Stimulated activated CD4-positive, alpha-beta T cell treated with anti-CD3 and anti-CD28 coated beads, Interleukin-12 subunit alpha, Interleukin-12 subunit beta, amount 100 ng/mL, for 24 hours (primary cell): ENCODE results near the gene ERP29.
"Not testable (repeated sequence)": the region's sequence is repeated elsewhere in the genome, so short reads cannot be mapped to it uniquely, and the experiment has no call there.

Experiments
- DNase-seq, 2 experiments: peaks; one replicate each; pipeline ENCODE4 v3.0.0-alpha.2; 2020; ENCODE audit warnings: low read depth in 2 of 2

Gene ERP29

DNA sequence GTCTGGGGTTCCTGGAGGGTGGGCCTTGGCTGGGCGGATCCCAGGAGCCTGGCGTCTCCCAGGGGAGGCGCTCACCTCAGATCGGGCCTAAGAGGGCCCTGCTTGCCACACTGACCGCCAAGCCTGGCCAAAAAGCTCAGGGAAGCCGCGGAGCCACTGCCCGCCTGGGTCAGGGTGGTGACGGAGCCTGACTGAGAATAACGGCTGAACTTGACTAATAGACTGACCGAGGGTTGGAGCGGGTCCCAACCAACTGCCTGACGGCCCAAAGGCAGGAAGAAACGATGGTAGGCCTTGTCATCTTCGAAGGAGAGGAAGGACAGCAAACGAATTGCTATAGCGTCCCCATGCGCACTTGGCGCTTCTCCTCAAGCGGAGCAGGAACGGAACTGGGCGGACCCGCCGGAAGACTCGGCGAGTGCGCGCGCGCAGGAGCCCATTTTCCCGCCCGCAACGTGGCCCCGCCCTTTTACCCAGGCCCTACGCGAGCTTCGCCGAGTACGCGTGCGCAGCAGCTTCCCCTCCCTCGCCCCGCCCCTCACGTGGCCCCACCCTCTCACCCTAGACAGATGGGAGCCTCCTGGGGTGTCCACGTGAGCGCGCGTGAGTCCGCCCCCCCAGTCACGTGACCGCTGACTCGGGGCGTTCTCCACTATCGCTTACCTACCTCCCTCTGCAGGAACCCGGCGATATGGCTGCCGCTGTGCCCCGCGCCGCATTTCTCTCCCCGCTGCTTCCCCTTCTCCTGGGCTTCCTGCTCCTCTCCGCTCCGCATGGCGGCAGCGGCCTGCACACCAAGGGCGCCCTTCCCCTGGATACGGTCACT lies at the start of gene ERP29, which contains the start of gene TMEM116:
ERP29 (plus strand) TSS at position 652 of the 826 bp plus-strand sequence; CDS start at position 692, 40 bp downstream.
TMEM116 (minus strand) TSS at position 391 of the 826 bp plus-strand sequence. CDS start 7,895 bp downstream, outside the sequence.
- DNase-seq: peak; percentile 100

DNA sequence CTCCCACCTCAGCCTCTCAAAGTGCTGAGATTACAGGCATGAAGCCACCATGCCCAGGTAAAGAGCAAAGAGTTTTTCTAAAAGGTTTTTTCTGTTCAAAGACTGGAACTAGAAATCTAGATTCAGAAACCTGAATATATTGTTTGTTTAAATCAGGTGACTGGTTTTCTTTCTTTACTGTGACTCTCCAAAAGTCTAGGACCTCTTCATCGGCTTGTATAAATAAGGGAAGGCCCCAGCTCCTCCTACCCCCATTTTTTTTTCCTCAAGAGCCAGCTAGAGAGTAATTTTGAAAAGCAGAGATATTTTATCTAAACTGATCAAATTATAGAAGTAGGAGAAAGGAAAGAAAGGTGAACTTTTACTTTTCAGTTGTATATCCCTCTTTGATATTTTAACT lies 48.3 kb upstream of the ERP29 start:
- no peak for DNase-seq

DNA sequence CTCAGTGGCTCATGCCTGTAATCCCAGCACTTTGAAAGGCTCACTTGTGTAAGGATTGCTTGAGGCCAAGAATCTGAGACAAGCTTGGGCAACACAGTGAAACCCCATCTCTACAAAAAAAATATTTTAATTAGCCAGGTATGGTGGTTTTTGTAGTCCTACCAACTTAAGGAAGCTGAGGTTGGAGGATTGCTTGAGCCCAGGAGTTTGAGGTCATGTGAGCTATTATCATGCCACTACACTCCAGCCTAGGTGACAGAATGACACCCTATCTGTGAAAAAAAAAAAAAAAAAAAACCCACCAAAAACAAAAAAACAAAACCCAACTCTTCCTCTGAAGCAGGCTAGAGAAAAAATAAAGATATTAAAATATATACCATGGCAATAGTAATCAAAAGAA lies 41.4 kb upstream of the ERP29 start:
- DNase-seq: no peak

DNA sequence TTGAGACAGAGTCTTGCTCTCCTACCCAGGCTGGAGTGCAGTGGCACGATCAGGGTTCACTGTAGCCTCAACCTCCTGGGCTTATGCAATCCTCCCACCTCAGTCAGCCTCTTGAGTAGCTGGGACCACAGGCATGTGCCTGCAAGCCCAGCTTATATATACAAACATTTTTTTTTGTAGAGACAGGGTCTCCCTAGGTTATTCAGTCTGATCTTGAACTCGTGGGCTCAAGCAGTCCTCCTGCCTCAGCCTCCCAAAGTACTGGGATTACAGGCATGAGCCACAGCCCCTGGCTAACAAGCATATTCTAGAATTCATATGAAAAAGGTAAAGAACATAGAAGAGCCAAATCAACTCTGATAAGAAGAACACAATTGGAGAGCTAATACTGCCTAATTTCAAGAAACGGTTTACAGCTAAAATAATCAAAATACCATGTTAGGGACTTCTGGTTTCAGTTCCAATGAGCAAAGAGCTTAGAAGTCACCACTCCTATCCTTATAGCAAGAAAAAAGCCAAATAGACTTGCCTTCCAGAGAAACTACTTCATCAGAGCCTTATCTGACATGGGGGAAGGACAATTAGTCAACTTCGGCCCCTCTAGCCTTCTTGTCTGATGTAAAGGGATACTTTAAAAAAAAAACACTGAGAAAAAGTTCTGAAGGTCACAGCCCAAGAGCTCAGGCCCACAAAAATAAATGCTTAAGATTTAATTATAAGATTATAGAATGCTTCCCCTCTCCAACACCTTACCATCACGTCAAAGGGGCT lies 37.9 kb upstream of the ERP29 start:
- DNase-seq: no peak

DNA sequence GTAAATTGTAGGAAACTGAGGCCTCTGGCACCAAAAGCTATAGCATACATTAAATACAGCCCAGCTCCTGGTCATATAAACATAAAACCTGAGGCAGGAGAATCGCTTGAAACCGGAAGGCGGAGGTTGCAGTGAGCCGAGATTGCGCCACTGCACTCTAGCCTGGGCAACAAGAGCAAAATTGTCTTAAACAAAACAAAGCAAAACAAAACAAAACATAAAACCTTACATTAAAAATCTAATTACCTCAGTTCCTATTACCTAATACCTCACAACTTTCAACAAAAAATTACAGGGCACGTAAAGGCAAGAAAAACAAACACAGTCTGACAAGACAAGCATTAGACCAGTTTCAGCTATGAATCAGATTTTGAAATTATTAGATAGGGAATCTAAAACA lies 36.9 kb upstream of the ERP29 start:
- DNase-seq: no peak

DNA sequence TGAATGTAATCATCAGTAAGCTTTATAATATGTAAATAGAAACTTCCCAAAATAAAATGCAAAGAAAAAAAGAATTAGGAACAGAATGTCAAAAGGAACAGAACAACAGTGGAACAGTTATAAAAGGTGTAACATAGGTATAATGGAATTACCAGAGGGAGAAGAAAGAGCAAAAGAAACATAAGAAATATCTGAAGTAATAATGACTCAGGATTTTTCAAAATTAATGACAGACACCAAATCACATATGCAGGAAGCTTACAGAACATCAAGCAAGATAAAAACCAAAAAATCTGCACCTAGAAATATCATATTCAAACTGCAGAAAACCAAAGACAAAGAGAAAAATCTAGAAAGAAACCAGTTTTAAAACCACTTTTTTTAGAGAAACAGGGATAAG lies 36.4 kb upstream of the ERP29 start:
- DNase-seq: no peak

DNA sequence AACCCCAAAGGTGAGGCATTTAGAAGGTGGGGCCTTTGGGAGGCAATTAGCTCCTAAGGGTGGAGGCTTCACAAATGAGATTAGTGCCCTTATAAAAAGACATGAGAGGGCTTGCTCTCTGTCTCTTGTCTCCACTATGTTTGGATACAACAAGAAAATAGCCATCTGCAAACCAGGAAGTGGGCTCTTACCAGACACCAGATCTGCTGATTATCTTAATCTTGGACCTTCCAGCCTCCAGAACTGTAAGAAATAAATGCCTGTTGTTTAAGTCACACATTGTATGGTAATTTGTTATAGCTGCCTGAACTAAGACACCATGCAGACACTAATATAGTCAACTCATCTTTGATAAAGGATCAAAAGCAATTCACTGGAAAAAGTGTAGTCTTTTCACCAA lies 34.7 kb upstream of the ERP29 start:
- DNase-seq: no peak

DNA sequence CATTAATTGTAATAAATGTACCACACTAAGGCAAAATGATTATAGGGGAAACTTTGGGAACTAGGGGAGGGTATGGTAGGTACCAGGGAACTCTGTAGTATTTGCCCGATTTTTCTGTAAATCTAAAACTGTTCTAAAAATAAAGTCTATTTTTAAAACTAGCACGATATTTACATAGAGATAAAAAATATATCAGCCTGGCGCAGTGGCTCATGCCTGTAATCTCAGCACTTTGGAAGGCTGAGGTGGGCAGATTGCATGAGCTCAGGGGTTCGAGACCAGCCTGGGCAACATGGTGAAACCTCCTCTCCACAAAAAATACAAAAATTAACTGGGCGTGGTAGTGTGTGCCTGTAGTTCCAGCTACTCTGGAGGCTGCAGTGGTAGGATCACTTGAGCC lies 32.6 kb upstream of the ERP29 start:
- DNase-seq: no peak

DNA sequence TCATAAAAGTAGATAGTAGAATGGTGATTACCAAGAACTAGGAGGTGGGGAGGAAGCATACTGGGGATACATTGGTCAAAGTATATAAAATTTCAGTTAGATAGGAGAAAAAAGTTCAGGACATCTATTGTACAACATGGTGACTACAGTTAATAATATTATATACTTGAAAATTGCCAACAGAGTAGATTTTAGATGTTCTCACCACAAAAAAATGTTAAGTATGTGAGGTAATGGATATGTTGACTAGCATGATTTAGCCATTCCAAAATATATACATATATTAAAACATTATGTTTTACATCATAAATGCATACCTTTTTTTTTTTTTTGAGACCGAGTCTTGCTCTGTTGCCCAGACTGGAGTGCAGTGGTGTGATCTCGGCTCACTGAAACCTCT lies 31.2 kb upstream of the ERP29 start:
- DNase-seq: no peak

DNA sequence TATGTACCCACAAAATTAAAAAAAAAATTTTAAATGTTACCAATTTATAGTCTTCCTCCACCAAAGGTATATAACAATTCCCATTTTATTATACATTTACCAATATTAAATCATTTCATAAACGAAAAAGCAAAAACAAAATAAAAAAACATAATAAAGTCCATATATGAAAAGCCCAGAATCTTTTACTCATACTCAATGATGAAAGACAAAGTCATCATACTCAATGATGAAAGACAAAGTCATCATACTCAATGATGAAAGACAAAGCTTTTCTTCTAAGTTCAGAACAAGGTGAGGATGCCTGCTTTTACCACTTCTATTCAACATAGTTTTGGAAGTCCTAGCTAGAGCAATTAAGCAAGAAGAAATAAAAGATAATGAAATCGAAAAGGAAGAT lies 28.4 kb upstream of the ERP29 start:
- DNase-seq: no peak

DNA sequence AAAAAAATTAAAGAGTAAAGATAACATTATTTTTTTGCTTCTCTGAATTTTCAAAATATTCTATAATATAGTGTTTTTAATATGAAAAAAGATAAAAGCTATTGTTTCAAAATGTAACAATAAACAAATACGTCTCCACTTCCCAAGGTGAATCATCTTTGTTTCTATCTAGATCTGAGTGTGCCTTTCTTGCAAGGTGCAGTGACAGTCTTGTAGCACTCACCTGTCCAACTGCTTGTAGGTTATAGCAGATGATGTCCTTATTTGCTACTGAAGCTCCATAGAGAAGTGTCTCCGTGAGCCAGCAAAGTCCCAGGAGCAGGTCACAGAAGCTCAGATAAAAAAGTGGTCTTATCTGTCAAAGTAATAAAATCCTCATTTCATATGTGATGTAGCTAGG lies 21.7 kb upstream of the ERP29 start:
- no peak for DNase-seq

DNA sequence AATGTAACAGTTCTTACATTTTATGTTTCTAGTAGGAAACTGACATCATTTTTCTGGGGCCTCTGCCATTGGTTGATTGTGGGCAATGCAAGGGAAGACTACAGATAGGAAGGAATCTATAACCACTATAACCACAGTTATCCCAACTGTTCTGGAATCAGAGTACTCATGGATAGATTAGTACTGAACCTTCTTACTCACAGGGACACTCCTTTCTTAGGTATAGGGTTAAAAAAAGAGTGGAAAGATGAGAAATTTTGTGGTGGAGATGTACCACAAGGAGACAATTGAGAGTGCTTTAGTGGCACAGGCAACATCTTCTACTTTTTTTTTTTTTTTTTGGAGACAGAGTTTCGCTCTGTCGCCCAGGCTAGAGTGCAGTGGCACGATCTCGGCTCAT lies 21.3 kb upstream of the ERP29 start:
- no peak for DNase-seq

DNA sequence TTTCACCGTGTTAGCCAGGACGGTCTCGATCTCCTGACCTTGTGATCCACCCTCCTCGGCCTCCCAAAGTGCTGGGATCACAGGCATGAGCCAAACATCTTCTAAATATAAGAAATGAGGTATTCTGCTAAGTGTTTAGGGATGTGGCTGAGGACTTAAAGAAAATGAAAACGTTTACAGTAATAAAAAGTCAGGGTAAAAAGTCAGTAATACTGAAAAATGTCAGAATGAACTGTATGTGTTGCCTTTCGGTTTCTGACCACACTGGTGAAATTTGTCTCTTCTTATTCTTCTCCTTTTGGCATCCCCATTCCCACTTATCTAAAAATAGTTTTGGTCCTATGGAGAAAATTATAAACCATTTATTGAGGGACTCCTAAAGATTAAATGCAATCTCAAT lies 20.8 kb upstream of the ERP29 start:
- DNase-seq: no peak

DNA sequence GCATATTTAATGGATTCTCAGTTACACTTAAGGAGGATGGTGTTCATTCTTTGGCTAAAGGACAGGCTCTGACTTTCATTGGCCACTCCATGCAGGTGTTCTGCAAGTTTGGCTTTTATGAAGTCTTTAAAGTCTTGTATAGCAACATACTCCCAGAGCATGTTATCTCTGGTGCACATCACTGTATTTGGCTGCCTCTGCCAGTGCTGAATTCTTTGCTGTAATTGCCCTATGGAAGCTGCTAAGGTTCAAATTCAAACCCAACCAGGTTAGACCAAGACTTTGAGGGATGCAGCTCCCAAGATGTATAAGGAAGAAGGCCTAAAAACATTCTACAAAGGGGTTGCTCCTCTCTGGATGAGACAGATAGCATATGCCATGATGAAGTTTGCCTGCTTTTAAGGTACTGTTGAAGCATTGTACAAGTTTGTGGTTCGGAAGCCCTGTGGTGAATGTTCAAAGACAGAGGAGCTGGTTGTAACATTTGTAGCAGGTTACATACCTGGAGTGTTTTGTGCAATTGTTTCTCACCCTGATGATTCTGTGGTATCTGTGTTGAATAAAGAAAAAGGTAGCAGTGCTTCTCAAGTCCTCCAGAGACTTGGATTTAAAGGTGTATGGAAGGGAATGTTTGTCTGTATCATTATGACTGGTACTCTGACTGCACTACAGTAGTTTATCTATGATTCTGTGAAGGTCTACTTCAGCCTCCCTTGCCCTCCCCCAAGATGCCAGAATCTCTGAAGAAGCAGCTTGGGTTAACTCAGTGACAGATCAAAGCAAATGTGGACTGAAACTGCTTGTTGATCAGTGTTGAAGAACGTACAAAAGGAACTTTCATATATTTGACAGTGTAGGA lies 19.7 kb upstream of the ERP29 start:
- DNase-seq: no peak

DNA sequence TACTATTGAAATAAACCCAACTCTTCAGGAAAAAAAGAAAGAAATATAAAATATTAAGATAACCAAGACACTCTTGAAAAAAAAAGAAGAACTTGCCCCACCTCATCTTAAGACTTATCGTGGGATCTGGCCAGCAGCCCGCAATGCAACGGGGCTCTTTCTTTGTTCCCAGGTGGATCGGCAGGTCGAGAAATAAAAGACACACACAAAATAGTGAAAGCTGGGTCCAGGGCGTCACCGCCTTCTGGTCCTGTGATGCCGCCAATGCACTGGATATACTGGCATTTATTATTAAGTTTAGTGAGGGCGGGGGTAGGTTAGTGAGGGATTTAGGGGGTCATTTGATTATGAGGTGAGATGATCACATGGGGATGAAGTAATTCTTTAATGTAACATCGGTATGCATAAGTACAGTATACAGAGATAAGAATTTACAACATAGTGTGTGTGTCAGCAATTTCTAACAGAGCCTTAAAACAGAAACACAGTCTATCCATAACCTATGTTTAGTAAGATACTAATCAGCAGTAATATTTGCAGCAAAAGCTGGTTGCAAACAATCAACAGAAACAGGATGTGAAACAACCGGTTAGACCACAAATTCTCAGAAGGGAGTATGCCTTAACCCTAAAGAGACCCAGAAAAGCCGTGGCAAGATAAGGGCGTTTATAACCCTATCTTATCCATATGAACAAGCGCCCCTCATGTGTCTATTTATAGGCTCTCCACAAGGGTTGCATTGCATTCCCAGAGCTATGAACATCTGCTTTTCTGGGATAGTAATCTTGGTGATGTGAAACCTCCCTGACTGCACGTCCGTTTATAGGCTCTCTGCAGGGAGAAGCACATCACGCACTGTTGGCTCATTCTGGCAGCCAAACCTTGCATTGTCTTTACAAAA lies 18.8 kb upstream of the ERP29 start:
- not testable (repeated sequence) for DNase-seq

DNA sequence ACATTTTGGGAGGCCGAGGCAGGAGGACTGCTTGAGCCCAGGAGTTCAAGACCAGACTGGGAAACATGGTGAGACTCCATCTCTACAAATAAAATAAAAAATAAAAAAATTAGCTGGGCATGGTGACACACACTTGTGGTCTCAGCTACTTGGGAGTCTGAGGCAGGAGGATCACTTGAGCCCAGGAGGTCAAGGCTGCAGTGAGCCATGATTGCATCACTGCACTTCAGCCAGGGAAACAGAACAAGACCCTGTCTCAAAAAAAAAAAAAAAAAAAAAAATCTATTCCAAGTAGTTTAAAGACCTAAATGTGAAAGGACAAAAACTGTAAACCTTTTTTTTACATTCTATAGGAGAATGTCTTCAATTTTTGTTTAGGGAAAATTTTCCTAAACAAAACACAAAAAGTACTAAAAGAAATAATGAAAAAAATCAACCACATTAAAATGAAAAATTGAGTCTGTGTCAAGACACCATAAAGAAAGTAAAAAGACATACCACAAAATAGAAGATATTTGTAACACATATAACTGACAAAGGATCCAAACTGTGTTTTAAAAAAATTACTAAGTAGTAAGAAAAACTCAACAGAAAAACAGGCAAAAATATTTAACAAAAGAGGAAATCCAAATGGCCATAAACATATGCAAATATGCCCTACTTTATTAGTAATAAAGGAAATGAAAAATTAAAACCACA lies 17.3 kb upstream of the ERP29 start:
- DNase-seq: no peak

DNA sequence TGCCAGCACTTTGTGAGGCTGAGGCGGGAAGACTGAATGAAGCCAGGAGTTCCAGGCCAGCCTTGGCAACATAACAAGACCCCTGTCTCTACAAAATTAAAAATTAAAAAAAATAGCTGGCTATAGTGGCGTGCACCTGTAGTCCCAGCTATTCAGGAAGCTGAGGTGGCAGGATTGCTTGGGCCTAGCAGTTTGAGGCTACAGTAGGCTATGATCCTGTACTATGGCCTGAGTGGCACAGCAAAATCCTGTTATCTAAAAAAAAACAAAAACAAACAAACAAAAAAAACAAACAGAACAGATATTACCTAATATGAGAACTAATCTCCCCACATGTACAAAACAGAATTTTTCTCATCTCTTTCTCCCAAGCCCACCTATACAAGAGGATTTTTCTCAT lies 15.9 kb upstream of the ERP29 start:
- DNase-seq: no peak

DNA sequence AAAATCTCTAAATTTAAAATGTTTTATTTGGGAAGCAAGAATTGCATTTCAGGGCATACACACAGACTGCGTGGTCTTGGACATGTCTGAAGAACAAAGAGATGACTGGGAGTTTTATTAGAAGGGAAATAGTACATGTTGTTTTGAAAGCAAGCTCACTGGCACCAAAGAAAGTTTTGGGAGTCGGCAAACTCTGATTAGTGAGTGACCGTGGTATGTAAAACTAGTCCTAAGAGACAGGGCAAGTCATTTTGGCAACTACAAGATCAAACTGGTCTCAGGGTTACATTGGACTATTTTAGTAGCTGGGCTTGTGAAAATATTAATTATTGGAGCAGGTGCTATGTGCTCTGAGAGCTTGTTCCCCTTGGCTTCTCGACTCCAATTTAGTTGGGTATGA lies 15.2 kb upstream of the ERP29 start:
- no peak for DNase-seq

DNA sequence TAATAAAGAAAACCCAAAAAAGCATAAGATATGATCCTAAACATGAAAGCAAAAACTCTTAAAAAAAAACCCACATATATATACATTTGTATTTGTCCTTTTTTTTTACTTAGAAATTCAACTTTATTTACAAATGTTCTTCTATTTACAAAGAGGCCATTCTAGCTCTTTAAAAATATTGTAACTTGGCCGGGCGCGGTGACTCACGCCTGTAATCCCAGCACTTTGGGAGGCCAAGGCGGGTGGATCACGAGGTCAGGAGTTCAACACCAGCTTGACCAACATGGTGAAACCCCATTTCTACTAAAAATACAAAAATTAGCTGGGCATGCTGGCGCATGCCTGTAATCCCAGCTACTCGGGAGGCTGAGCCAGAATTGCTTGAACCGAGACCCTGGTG lies 14.1 kb upstream of the ERP29 start:
- not testable (repeated sequence) for DNase-seq

DNA sequence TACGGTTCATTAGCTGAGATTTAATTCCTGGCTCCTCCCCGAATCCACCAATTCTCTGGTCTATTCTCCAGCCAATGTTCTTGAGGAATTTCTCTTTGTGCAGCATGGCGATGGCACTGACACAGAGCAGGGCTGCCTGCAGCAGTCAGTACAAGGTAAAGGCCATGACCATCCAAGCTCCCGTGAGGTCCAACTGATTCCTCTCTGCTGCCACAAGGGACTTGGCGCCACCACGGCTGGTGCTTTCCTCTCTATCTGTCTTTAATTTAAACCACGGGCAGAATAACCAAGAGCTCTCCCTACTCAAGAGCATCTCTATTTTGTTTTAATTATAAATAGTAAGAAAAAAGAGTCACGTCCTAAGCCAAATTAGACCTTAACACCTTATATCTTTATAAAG lies 12.4 kb upstream of the ERP29 start:
- DNase-seq: no peak
